Measurements from ENCODE around the gene AFF3. TPM values are rescaled to one million over a fixed set of nuclear protein-coding genes. Genes with fewer than 3 reads are reported as not detected.
A peak's percentile ranks its signal among the peaks of the same experiment; 100 is the strongest.

AFF3 gene
- total and polyA plus RNA-seq, 8 donors = 1.4 to 78.8 (median 14.7) TPM

GRCh38 chr2:100186126-100186525, 43.7 kb upstream of the AFF3 start:
- Histone ChIP-seq H3K9me3 (no peaks in the 10 kb centered on the region), H3K4me3 (no peak overlapping the region), H3K27me3 (no peaks in the 10 kb centered on the region), H3K4me1 (peaks cover 0 to 12% (median 3%) of the 10 kb centered on the region in 4 donors), H3K27ac (no peak overlapping the region), H3K36me3 (no peaks in the 10 kb centered on the region)
- 92 to 95% (median 93%) methylated on average over 8 of the region's 8 CpGs for WGBS, 5 donors
- intact Hi-C loops (cut with DNase I; ENCODE audit: low total_unique reads) = no loop called here
- TF ChIP-seq EP300 (IDR thresholded peaks at IDR 0.05) (no peak), POLR2A (IDR thresholded peaks at IDR 0.05) (no peak), POLR2AphosphoS5 (IDR thresholded peaks at IDR 0.05) (no peak), CTCF (IDR thresholded peaks at IDR 0.05) (no peak)
- DNase-seq = no peak

GRCh38 chr2:100185516-100185915, 43.1 kb upstream of the AFF3 start:
- intact Hi-C loops (cut with DNase I; ENCODE audit: low total_unique reads) = no loop called here
- no peak overlapping the region for H3K27ac ChIP-seq
- H3K4me3 ChIP-seq = no peak overlapping the region
- 79 to 90% (median 86%) methylated on average over 5 of the region's 5 CpGs for WGBS, 5 donors
- no peaks in the 10 kb centered on the region for H3K27me3 ChIP-seq
- TF ChIP-seq CTCF (IDR thresholded peaks at IDR 0.05) (no peak), POLR2A (IDR thresholded peaks at IDR 0.05) (no peak)
- no peaks in the 10 kb centered on the region for H3K36me3 ChIP-seq
- peaks cover 0 to 12% (median 3%) of the 10 kb centered on the region in 4 donors for H3K4me1 ChIP-seq
- DNase-seq = no peak
- no peaks in the 10 kb centered on the region for H3K9me3 ChIP-seq

- H3K36me3 ChIP-seq = no peaks in the 10 kb centered on the region
- intact Hi-C loops (cut with DNase I; ENCODE audit: low total_unique reads) = no loop called here
- 89 to 94% (median 90%) methylated on average over 3 of the region's 3 CpGs for WGBS, 5 donors
Measured at GRCh38 chr2:100185105-100185504, 42.7 kb upstream of the AFF3 start.

GRCh38 chr2:100184055-100184737, 41.8 kb upstream of the AFF3 start:
- Histone ChIP-seq H3K4me1 (peaks cover 0 to 12% (median 0%) of the 10 kb centered on the region in 4 donors), H3K4me3 (no peak overlapping the region), H3K36me3 (no peaks in the 10 kb centered on the region), H3K27ac (peak overlapping the region in 1 of 5 donors; percentile 20), H3K27me3 (no peaks in the 10 kb centered on the region), H3K9me3 (no peaks in the 10 kb centered on the region)
- WGBS, 5 donors = 71 to 85% (median 81%) methylated on average over 4 of the region's 4 CpGs
- TF ChIP-seq EP300 (IDR thresholded peaks at IDR 0.05) = no peak
- TF ChIP-seq POLR2AphosphoS5 (IDR thresholded peaks at IDR 0.05) = no peak
- TF ChIP-seq POLR2A (IDR thresholded peaks at IDR 0.05) = no peak
- TF ChIP-seq CTCF (IDR thresholded peaks at IDR 0.05) = no peak
- DNase-seq = no peak
- intact Hi-C loops (cut with DNase I; ENCODE audit: low total_unique reads) = no loop called here

More at GRCh38 chr2:100185105-100185504, 42.7 kb upstream of the AFF3 start:
- Histone ChIP-seq H3K27ac (peak overlapping the region in 1 of 5 donors; percentile 20), H3K4me3 (no peak overlapping the region), H3K9me3 (no peaks in the 10 kb centered on the region), H3K4me1 (peaks cover 0 to 12% (median 3%) of the 10 kb centered on the region in 4 donors), H3K27me3 (no peaks in the 10 kb centered on the region)
- no peak for TF ChIP-seq POLR2AphosphoS5 (IDR thresholded peaks at IDR 0.05)
- no peak for TF ChIP-seq CTCF (IDR thresholded peaks at IDR 0.05)
- TF ChIP-seq POLR2A (IDR thresholded peaks at IDR 0.05) = no peak
- no peak for TF ChIP-seq EP300 (IDR thresholded peaks at IDR 0.05)
- DNase-seq = no peak

Measured in stomach (tissue), 9 donors.